Peyer's patch (tissue), 4 donors: ENCODE data around the gene LCN10.

Experiments
- POLR2A ChIP-seq, 2 donors: fragments of 450-650 bp; IDR thresholded peaks; one replicate each; pipeline ENCODE4 v1.5.1; 2017; ENCODE audit warnings: antibody characterized with exemption in 2 of 2, mild to moderate bottlenecking in 2 of 2, moderate library complexity in 2 of 2
- TF ChIP-seq, protein P1 (sequence below), 6 experiments: fragments of 450-650 bp in 4 of 6; fragments of 200-600 bp in 2 of 6; sonication (generic) in 1 of 6; IDR thresholded peaks; one replicate each; pipeline ENCODE4 v1.5.1; 2017 to 2019; ENCODE audit warnings: antibody characterized with exemption in 6 of 6, mild to moderate bottlenecking in 3 of 6, moderate library complexity in 1 of 6

DNA sequence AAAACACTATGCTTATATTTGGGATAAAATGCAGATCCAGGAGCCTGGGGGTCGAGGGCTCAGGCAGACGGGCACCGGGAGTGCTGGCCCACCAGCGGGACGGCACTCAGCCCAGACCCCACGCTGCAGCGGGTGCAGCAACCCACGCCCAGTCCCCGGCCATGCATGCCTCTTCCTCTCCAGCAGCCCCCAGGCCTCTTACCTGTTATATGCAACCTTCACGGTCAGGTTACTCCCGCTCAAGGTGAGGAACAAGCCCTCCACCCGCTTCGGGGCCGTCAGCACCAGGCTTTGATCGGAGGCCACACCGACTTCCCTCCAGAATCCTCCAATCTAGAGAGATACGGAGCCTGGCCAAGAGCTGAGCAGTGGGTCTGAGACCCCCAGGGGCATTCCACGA is 14.1 kb upstream of the LCN10 start:
- TF ChIP-seq, protein P1, sequence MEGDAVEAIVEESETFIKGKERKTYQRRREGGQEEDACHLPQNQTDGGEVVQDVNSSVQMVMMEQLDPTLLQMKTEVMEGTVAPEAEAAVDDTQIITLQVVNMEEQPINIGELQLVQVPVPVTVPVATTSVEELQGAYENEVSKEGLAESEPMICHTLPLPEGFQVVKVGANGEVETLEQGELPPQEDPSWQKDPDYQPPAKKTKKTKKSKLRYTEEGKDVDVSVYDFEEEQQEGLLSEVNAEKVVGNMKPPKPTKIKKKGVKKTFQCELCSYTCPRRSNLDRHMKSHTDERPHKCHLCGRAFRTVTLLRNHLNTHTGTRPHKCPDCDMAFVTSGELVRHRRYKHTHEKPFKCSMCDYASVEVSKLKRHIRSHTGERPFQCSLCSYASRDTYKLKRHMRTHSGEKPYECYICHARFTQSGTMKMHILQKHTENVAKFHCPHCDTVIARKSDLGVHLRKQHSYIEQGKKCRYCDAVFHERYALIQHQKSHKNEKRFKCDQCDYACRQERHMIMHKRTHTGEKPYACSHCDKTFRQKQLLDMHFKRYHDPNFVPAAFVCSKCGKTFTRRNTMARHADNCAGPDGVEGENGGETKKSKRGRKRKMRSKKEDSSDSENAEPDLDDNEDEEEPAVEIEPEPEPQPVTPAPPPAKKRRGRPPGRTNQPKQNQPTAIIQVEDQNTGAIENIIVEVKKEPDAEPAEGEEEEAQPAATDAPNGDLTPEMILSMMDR (IDR thresholded peaks at IDR 0.05): no peak
- TF ChIP-seq POLR2A (IDR thresholded peaks at IDR 0.05): no peak
